ENCODE measurements around the gene LRRTM3.

The LRRTM3 gene

DNA sequence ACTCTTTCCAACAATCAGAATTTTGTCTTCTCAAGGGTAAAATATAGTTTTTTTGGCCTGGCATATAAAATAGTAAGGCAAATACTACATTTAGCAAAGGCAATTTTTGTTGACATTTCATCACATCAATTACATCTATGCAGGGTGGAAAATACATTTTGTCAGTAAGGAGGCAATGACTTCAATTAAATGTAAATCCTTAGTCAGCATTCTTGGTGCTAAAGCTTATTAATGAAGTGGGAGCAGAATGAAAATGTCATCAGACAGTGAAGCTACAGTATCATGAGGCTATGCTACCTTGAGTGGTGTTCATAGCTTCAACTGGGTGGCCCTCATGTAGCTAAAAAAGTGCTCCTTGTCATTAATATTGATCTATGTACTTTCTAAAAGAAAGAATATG lies 8.9 kb downstream of the LRRTM3 start:
- no peak for DNase-seq (ENCODE audit: low read depth)

DNA sequence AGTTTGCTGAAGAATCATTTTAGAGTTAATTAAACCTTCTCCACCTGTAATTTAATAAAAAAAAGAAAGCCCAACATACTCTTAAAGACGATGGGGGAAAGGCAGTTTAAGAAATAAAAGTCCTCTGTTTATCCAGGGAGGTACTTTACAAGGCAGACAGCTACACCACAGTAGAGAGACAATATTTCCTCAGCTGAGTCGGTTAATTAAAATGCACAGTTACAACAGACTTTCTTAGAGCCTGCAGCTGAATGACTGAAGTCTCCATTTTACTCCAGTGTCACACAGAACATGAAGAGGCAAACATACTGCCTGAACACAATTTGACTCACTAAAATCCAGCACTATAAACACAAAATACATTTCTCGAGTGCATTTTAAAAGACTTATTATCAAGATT lies 15.1 kb downstream of the LRRTM3 start:
- no peak for DNase-seq (ENCODE audit: low read depth)

- DNase-seq (ENCODE audit: low read depth), result no peak
Measured at GRCh38 chr10:66941491-66941890, 15.7 kb downstream of the LRRTM3 start.

- DNase-seq (ENCODE audit: low read depth), result no peak
Measured at GRCh38 chr10:66942407-66942806, 16.6 kb downstream of the LRRTM3 start.

DNA sequence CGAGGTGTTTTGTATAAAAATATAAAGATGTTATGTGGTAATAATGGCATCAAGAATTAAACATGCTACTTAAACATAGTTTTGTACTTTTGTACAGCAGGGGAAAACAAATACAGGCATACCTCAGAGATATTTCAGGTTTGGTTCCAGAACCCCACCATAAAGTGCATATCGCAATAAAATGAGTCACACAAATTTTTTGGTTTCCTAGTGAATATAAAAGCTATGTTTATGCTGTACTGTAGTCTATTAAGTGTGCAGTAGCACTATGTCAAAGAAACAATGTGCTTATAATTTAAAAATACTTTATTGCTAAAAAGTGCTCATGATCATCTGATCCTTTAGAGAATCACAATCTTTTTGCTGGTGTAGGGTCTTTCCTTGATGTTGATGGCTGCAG lies 17.8 kb downstream of the LRRTM3 start:
- DNase-seq (ENCODE audit: low read depth), result no peak

DNA sequence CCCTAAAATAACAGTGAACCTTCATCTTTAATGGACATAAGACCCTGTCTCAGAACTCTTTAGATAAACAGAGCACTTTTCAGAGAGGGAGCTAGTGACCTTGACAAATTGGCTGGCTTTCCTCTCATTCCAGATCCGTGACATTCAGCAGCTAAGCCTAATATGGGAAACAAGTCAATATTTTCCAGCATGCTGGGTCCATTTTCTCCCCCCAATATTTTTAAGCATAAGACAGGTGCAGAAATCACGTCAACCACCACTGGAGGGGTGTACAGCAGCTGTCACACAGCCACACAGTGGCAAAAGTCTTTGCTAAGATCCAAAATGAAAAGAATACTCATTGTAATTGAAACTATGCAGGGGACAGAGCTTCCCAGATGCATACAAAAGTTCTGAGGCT lies 26.1 kb downstream of the LRRTM3 start:
- DNase-seq (ENCODE audit: low read depth), result no peak

DNA sequence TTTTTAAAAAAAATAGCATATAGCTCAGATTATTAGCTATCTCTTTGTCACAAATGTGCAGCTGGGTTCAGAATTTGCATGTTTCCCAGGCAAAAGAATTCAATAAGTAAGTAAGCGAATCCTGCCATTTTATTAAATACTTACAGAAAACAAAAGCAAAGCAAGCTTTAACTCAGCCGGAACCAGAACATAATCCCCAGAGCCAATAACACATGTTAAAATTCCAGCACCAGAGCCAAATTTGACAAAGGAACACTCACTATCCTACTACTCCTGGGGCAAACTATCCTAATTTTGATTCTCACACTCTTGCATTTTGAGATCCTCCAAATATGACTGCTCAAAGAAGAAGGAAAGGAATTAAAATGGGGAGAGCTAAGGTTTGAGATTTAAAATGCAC lies 32.6 kb downstream of the LRRTM3 start:
- DNase-seq (ENCODE audit: low read depth), result no peak

DNA sequence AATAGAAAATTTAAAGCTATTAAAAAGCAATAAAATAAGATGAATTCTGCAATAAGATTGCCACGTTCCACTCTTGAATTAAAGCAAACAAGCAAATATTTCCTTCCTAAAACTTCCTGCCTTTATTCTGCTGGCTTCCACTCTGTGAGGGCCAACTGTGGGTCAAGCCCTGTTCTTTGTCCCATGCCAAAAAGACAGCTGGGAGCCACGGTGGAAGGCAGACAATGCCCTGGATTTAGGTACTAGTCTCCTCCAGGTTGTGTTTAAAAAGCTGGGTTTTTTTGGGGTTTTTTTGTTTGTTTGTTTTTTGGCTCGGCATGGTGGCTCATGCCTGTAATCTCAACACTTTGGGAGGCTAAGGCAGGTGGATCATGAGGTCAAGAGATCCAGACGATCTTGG lies 39.1 kb downstream of the LRRTM3 start:
- DNase-seq (ENCODE audit: low read depth), result no peak

GRCh38 chr10:66980246-66980815 lies 54.5 kb downstream of the LRRTM3 start:
- no peak for DNase-seq (ENCODE audit: low read depth)

- no peak for DNase-seq (ENCODE audit: low read depth)
Measured at GRCh38 chr10:66981361-66982052, 55.7 kb downstream of the LRRTM3 start.

GRCh38 chr10:66982053-66982420 lies 56.2 kb downstream of the LRRTM3 start:
- no peak for DNase-seq (ENCODE audit: low read depth)

DNA sequence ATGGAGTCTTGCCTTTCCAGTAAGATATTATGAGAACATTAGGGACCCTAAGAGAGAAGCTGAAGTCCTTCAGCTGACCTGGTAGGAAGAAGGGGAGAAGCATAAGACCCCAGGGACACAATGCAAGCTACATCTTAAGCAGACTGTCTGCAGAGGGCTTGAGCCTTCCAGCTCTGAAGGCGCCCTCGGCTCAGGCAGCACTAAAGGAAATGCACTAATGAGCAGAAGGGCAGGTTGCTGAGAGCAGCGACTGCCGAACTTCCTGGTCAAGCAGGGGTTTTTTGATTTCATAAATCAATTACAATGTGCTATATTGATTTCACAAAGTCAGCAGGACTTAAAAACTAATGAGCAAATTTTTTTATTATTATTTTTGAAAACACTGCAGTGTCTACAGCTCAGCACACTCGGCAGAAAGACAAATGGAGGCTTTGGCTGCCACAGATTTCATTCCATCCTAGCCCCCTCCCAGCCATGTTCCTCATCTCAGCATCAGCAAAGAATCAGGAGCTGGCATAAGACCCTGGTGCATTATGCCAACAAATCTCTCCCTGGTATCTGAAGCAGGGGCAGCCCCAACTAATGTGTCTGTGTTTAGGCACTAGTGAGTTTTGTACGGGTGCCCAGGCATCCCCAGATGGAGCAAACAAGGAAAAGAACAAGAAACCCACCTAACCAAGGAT lies 57.1 kb downstream of the LRRTM3 start:
- DNase-seq (ENCODE audit: low read depth), result no peak

GRCh38 chr10:66983475-66983818 lies 57.6 kb downstream of the LRRTM3 start:
- no peak for DNase-seq (ENCODE audit: low read depth)

- DNase-seq (ENCODE audit: low read depth), result no peak
Measured at GRCh38 chr10:66990143-66990830, 64.5 kb downstream of the LRRTM3 start.

DNA sequence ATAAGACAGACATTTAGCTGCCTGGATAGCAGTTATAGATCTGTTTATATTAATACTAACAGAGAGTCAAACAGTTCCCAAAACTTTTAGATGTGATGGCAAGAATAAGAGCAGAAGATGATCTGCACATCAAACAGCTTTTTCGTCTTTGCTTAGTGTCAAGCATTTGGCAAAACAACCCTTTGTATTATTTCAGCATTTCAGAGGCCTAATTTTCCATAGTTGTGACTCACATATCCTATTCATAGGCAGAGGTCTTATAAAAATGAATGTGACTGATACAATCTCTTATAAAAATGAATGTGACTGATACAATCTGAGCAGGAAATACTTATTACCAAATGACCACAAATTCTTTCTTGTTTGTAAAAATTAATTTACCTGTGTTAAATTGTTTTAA lies 71.2 kb downstream of the LRRTM3 start:
- no peak for DNase-seq (ENCODE audit: low read depth)

DNA sequence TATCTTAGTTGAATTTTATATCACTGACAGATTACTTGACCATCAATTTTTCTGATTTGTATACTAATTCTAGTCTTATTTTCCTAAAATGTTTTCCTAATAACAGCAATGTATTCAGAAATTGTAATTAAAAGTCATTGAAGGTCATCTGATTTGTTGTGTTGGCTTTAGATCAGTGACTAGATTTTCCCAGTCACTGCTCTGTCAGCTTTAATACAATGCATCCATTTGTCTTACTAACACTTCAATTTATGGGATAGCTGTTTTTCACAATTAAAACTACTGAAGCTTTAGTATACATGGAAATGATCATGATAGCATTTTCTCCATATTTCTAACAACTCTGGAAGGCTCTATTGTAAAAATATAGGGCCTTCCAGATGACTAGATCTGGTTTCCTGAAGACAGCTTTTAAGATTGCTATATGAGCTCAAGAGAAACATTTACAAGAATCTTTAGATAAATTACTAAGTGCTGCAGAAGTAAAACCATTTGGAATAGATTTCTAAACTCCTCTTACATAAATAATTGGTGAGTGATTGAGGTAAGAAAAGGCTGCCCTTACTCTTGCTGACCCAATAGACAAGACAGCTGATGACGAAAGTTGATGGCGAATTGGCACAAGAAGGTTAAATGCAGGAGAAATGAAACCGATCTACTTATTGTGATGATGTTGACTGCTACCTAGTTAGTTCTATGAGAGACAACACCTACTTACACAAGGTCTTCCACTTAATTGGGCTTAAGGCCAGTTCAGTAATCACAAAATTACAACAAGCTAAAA lies 74.1 kb downstream of the LRRTM3 start:
- DNase-seq (ENCODE audit: low read depth), result no peak

DNA sequence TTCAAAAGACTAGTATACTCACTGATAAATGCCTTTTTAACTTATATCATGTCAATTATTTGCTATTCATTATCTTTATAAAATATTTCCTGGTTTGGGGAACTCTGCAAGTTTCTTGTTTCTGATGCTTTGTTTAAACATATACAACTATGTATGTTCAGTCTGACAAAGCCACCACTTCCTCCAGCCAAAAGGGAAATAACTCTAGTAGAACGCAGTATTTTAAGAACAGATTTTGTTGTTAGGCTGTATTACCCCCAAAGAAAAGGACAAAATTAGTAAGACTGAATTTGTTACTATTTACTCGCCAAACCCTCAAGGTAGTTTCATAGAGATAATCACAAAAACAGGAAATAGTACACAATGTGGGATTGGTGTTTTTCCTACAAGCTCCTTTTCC lies 78.9 kb downstream of the LRRTM3 start:
- DNase-seq (ENCODE audit: low read depth), result no peak

DNA sequence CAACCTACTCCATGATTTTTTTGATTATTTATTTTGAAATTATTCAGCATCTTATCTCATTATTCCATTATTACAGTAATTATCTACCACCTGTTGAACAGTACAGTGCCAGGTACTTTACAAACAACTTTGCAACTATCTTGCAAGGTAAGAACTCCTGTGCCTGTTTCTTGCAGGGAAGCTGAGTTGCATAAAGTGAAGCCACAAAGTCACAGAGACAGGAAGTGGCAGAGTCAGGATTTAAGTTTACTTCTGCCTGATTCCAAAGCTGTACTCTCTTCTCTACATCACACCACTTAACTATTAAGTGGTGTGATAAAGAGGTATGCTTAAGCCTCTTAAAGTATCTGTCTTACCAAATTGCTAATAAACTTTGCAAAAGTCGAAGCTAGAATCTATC lies 80.1 kb downstream of the LRRTM3 start:
- no peak for DNase-seq (ENCODE audit: low read depth)

DNA sequence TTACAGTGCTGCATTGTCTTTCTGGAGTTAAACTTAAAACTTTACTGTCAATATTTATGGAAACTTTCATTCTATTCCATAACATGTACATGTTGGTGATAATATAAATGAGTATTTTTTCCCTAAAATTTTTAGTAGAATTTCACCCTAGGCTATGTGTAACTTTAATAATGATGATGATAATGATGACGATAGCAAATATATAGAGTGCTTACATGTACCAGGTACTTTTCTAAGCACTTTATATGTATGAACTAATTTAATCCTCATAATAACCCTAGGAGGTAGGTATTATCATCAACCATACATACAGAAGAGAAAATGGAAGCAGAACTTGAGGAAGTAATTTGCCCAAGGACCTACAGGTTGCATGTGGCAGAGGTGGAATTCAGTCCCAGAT lies 85.6 kb downstream of the LRRTM3 start:
- no peak for DNase-seq (ENCODE audit: low read depth)

GRCh38 chr10:67011981-67012380 lies 86.1 kb downstream of the LRRTM3 start:
- DNase-seq (ENCODE audit: low read depth), result no peak

DNA sequence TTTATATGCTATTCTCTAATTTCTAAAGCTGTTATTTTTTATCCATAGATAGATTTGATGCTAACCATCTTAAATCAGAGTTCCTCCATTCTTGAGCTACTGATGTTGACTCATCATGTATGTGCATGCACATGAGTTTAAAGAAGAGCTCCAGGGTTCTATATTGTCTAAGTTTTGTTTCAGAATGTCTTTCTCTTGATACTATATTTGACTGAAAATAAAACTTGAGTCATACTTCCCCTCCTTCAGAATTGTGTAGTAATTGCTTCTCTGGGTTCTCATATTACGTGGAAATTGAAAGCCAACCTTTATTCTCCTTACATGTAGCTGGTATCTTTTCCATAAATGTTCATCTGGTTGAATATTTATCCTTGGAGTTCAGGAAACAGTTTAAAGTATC lies 89.4 kb downstream of the LRRTM3 start:
- DNase-seq (ENCODE audit: low read depth), result no peak

GRCh38 chr10:67017218-67017617 lies 91.4 kb downstream of the LRRTM3 start:
- no peak for DNase-seq (ENCODE audit: low read depth)

Data from activated T-cell treated with anti-CD3 and anti-CD28 coated beads for 48 hours (primary cell).